ENCODE data around the gene YWHAE.
"Not testable (repeated sequence)": the region's sequence is repeated elsewhere in the genome, so short reads cannot be mapped to it uniquely, and the experiment has no call there.

YWHAE gene

GRCh38 chr17:1399679-1400512 lies at the start of gene YWHAE:
YWHAE (minus strand) TSS chr17:1400222; CDS start chr17:1400110, 112 bp downstream.
- Histone ChIP-seq H3K9me3 (ENCODE audit: control insufficient read depth in 2 of 2, low read length in 2 of 2) (no peaks in the 10 kb centered on the region), H3K27me3 (ENCODE audit: control insufficient read depth in 1 of 2, insufficient read depth in 2 of 2, low read length in 2 of 2) (no peaks in the 10 kb centered on the region), H3K36me3 (ENCODE audit: control insufficient read depth in 2 of 2, insufficient read depth in 2 of 2, low read length in 2 of 2) (no peaks in the 10 kb centered on the region), H3K4me3 (ENCODE audit: low read length in 2 of 2) (peak within 1 kb of the TSS; percentile 98), H3K4me1 (ENCODE audit: control insufficient read depth, insufficient read depth, low read length) (peaks cover 24% of the 10 kb centered on the region), H3K27ac (ENCODE audit: low read length) (peak within 1 kb of the TSS; percentile 86), H3K9ac (ENCODE audit: low read length in 2 of 2) (peak within 1 kb of the TSS; percentile 84 to 97)

GRCh38 chr17:1449412-1449967 lies 49.5 kb upstream of the YWHAE start:
- Histone ChIP-seq H3K36me3 (ENCODE audit: control insufficient read depth in 2 of 2, insufficient read depth in 2 of 2, low read length in 2 of 2) (no peaks in the 10 kb centered on the region), H3K4me1 (ENCODE audit: control insufficient read depth, insufficient read depth, low read length) (peaks cover 15% of the 10 kb centered on the region), H3K27me3 (ENCODE audit: control insufficient read depth in 1 of 2, insufficient read depth in 2 of 2, low read length in 2 of 2) (no peaks in the 10 kb centered on the region), H3K9me3 (ENCODE audit: control insufficient read depth in 2 of 2, low read length in 2 of 2) (no peaks in the 10 kb centered on the region), H3K27ac (ENCODE audit: low read length) (no peak overlapping the region), H3K9ac (ENCODE audit: low read length in 2 of 2) (no peak overlapping the region), H3K4me3 (ENCODE audit: low read length in 2 of 2) (no peak overlapping the region)

- Histone ChIP-seq H3K9ac (ENCODE audit: low read length in 2 of 2) (no peak overlapping the region), H3K4me1 (ENCODE audit: control insufficient read depth, insufficient read depth, low read length) (peaks cover 11% of the 10 kb centered on the region), H3K27me3 (ENCODE audit: control insufficient read depth in 1 of 2, insufficient read depth in 2 of 2, low read length in 2 of 2) (no peaks in the 10 kb centered on the region), H3K9me3 (ENCODE audit: control insufficient read depth in 2 of 2, low read length in 2 of 2) (no peaks in the 10 kb centered on the region), H3K36me3 (ENCODE audit: control insufficient read depth in 2 of 2, insufficient read depth in 2 of 2, low read length in 2 of 2) (no peaks in the 10 kb centered on the region), H3K27ac (ENCODE audit: low read length) (no peak overlapping the region), H3K4me3 (ENCODE audit: low read length in 2 of 2) (no peak overlapping the region)
Measured at GRCh38 chr17:1447052-1447451, 47.0 kb upstream of the YWHAE start.

- Histone ChIP-seq H3K27ac (ENCODE audit: low read length) (no peak overlapping the region), H3K27me3 (ENCODE audit: control insufficient read depth in 1 of 2, insufficient read depth in 2 of 2, low read length in 2 of 2) (no peaks in the 10 kb centered on the region), H3K9ac (ENCODE audit: low read length in 2 of 2) (no peak overlapping the region), H3K9me3 (ENCODE audit: control insufficient read depth in 2 of 2, low read length in 2 of 2) (no peaks in the 10 kb centered on the region), H3K4me3 (ENCODE audit: low read length in 2 of 2) (no peak overlapping the region), H3K4me1 (ENCODE audit: control insufficient read depth, insufficient read depth, low read length) (peaks cover 11% of the 10 kb centered on the region), H3K36me3 (ENCODE audit: control insufficient read depth in 2 of 2, insufficient read depth in 2 of 2, low read length in 2 of 2) (no peaks in the 10 kb centered on the region)
Measured at GRCh38 chr17:1446201-1446600, 46.2 kb upstream of the YWHAE start.

- H3K36me3 ChIP-seq (ENCODE audit: control insufficient read depth in 2 of 2, insufficient read depth in 2 of 2, low read length in 2 of 2); H3K9ac ChIP-seq (ENCODE audit: low read length in 2 of 2); H3K27me3 ChIP-seq (ENCODE audit: control insufficient read depth in 1 of 2, insufficient read depth in 2 of 2, low read length in 2 of 2); H3K9me3 ChIP-seq (ENCODE audit: control insufficient read depth in 2 of 2, low read length in 2 of 2); H3K27ac ChIP-seq (ENCODE audit: low read length); H3K4me3 ChIP-seq (ENCODE audit: low read length in 2 of 2): not testable (repeated sequence)
- H3K4me1 ChIP-seq (ENCODE audit: control insufficient read depth, insufficient read depth, low read length) = peaks cover 11% of the 10 kb centered on the region
Measured at GRCh38 chr17:1445695-1446094, 45.7 kb upstream of the YWHAE start.

GRCh38 chr17:1442721-1443120 lies 42.7 kb upstream of the YWHAE start:
- not testable (repeated sequence) for H3K9ac ChIP-seq (ENCODE audit: low read length in 2 of 2); H3K4me1 ChIP-seq (ENCODE audit: control insufficient read depth, insufficient read depth, low read length); H3K36me3 ChIP-seq (ENCODE audit: control insufficient read depth in 2 of 2, insufficient read depth in 2 of 2, low read length in 2 of 2); H3K27ac ChIP-seq (ENCODE audit: low read length); H3K27me3 ChIP-seq (ENCODE audit: control insufficient read depth in 1 of 2, insufficient read depth in 2 of 2, low read length in 2 of 2); H3K9me3 ChIP-seq (ENCODE audit: control insufficient read depth in 2 of 2, low read length in 2 of 2); H3K4me3 ChIP-seq (ENCODE audit: low read length in 2 of 2)

- H3K36me3 ChIP-seq (ENCODE audit: control insufficient read depth in 2 of 2, insufficient read depth in 2 of 2, low read length in 2 of 2) = peaks cover 0 to 2% of the 10 kb centered on the region in 2 donors
- no peak overlapping the region for H3K27ac ChIP-seq (ENCODE audit: low read length)
- H3K4me3 ChIP-seq (ENCODE audit: low read length in 2 of 2) = no peak overlapping the region
- H3K4me1 ChIP-seq (ENCODE audit: control insufficient read depth, insufficient read depth, low read length) = peaks cover 4% of the 10 kb centered on the region
- H3K27me3 ChIP-seq (ENCODE audit: control insufficient read depth in 1 of 2, insufficient read depth in 2 of 2, low read length in 2 of 2) = no peaks in the 10 kb centered on the region
- no peaks in the 10 kb centered on the region for H3K9me3 ChIP-seq (ENCODE audit: control insufficient read depth in 2 of 2, low read length in 2 of 2)
- no peak overlapping the region for H3K9ac ChIP-seq (ENCODE audit: low read length in 2 of 2)
Measured at GRCh38 chr17:1442187-1442586, 42.2 kb upstream of the YWHAE start.

- H3K4me1 ChIP-seq (ENCODE audit: control insufficient read depth, insufficient read depth, low read length) = peaks cover 2% of the 10 kb centered on the region
- no peaks in the 10 kb centered on the region for H3K9me3 ChIP-seq (ENCODE audit: control insufficient read depth in 2 of 2, low read length in 2 of 2)
- H3K9ac ChIP-seq (ENCODE audit: low read length in 2 of 2) = no peak overlapping the region
- H3K27ac ChIP-seq (ENCODE audit: low read length) = no peak overlapping the region
- no peaks in the 10 kb centered on the region for H3K27me3 ChIP-seq (ENCODE audit: control insufficient read depth in 1 of 2, insufficient read depth in 2 of 2, low read length in 2 of 2)
- H3K36me3 ChIP-seq (ENCODE audit: control insufficient read depth in 2 of 2, insufficient read depth in 2 of 2, low read length in 2 of 2) = peaks cover 6 to 9% of the 10 kb centered on the region in 2 donors
- no peak overlapping the region for H3K4me3 ChIP-seq (ENCODE audit: low read length in 2 of 2)
Measured at GRCh38 chr17:1440921-1441320, 40.9 kb upstream of the YWHAE start.

GRCh38 chr17:1438593-1439083 lies 38.6 kb upstream of the YWHAE start:
- no peak overlapping the region for H3K9ac ChIP-seq (ENCODE audit: low read length in 2 of 2)
- H3K27ac ChIP-seq (ENCODE audit: low read length) = no peak overlapping the region
- peaks cover 15 to 18% of the 10 kb centered on the region in 2 donors for H3K36me3 ChIP-seq (ENCODE audit: control insufficient read depth in 2 of 2, insufficient read depth in 2 of 2, low read length in 2 of 2)
- peaks cover 6% of the 10 kb centered on the region for H3K4me1 ChIP-seq (ENCODE audit: control insufficient read depth, insufficient read depth, low read length)
- no peak overlapping the region for H3K4me3 ChIP-seq (ENCODE audit: low read length in 2 of 2)
- no peaks in the 10 kb centered on the region for H3K9me3 ChIP-seq (ENCODE audit: control insufficient read depth in 2 of 2, low read length in 2 of 2)
- no peaks in the 10 kb centered on the region for H3K27me3 ChIP-seq (ENCODE audit: control insufficient read depth in 1 of 2, insufficient read depth in 2 of 2, low read length in 2 of 2)

GRCh38 chr17:1435326-1435725 lies 35.3 kb upstream of the YWHAE start:
- Histone ChIP-seq H3K27ac (ENCODE audit: low read length) (no peak overlapping the region), H3K36me3 (ENCODE audit: control insufficient read depth in 2 of 2, insufficient read depth in 2 of 2, low read length in 2 of 2) (peaks cover 15 to 22% of the 10 kb centered on the region in 2 donors), H3K9me3 (ENCODE audit: control insufficient read depth in 2 of 2, low read length in 2 of 2) (no peaks in the 10 kb centered on the region)

GRCh38 chr17:1434150-1434549 lies 34.1 kb upstream of the YWHAE start:
- H3K27me3 ChIP-seq (ENCODE audit: control insufficient read depth in 1 of 2, insufficient read depth in 2 of 2, low read length in 2 of 2) = no peaks in the 10 kb centered on the region
- no peaks in the 10 kb centered on the region for H3K9me3 ChIP-seq (ENCODE audit: control insufficient read depth in 2 of 2, low read length in 2 of 2)
- H3K27ac ChIP-seq (ENCODE audit: low read length) = no peak overlapping the region
- H3K36me3 ChIP-seq (ENCODE audit: control insufficient read depth in 2 of 2, insufficient read depth in 2 of 2, low read length in 2 of 2) = peaks cover 15 to 22% of the 10 kb centered on the region in 2 donors
- peaks cover 8% of the 10 kb centered on the region for H3K4me1 ChIP-seq (ENCODE audit: control insufficient read depth, insufficient read depth, low read length)
- H3K4me3 ChIP-seq (ENCODE audit: low read length in 2 of 2) = no peak overlapping the region
- no peak overlapping the region for H3K9ac ChIP-seq (ENCODE audit: low read length in 2 of 2)

More at GRCh38 chr17:1435326-1435725, 35.3 kb upstream of the YWHAE start:
- Histone ChIP-seq H3K4me1 (ENCODE audit: control insufficient read depth, insufficient read depth, low read length) (peaks cover 8% of the 10 kb centered on the region), H3K27me3 (ENCODE audit: control insufficient read depth in 1 of 2, insufficient read depth in 2 of 2, low read length in 2 of 2) (no peaks in the 10 kb centered on the region), H3K4me3 (ENCODE audit: low read length in 2 of 2) (no peak overlapping the region), H3K9ac (ENCODE audit: low read length in 2 of 2) (no peak overlapping the region)
